GM23248 (cell line): ENCODE results near the gene TBC1D3B. TPM values are rescaled to one million over a fixed set of nuclear protein-coding genes. Genes with fewer than 3 reads are reported as not detected.
"Not testable (repeated sequence)": the region's sequence is repeated elsewhere in the genome, so short reads cannot be mapped to it uniquely, and the experiment has no call there.

Experiments
- DNase-seq: peaks from one replicate; pipeline ENCODE4 v3.0.0-alpha.2; 2015
- H2AFZ ChIP-seq: fragments of 200-600 bp; sonication (generic); 2 replicates; pipeline ENCODE4 v1.6.1; 2016; ENCODE audit warnings: antibody characterized with exemption
- H3F3A ChIP-seq: fragments of 200-600 bp; sonication (generic); 2 replicates; pipeline ENCODE4 v1.6.1; 2016; ENCODE audit warnings: mild to moderate bottlenecking, antibody characterized with exemption, mixed run types; ENCODE audit not compliant: insufficient read depth
- H3K27ac ChIP-seq: fragments of 200-600 bp; sonication (generic); 2 replicates; pipeline ENCODE4 v1.5.1; 2016; ENCODE audit warnings: mild to moderate bottlenecking
- H3K27me3 ChIP-seq: fragments of 200-600 bp; sonication (generic); replicated peaks from 2 replicates; pipeline ENCODE4 v1.6.1; 2016; ENCODE audit warnings: mild to moderate bottlenecking; ENCODE audit not compliant: insufficient read depth
- H3K36me3 ChIP-seq: fragments of 200-600 bp; sonication (generic); 2 replicates; pipeline ENCODE4 v1.6.1; 2016; ENCODE audit warnings: low read depth, mild to moderate bottlenecking
- H3K4me1 ChIP-seq: fragments of 200-600 bp; sonication (generic); 2 replicates; pipeline ENCODE4 v1.6.1; 2016; ENCODE audit warnings: mild to moderate bottlenecking; ENCODE audit not compliant: insufficient read depth
- H3K4me2 ChIP-seq: fragments of 200-600 bp; sonication (generic); one replicate; pipeline ENCODE4 v1.6.1; 2016; ENCODE audit warnings: mild to moderate bottlenecking; ENCODE audit not compliant: unreplicated experiment
- H3K4me3 ChIP-seq: fragments of 200-600 bp; sonication (generic); 2 replicates; pipeline ENCODE4 v1.5.1; 2016; ENCODE audit warnings: mild to moderate bottlenecking
- H3K79me2 ChIP-seq: fragments of 200-600 bp; sonication (generic); 2 replicates; pipeline ENCODE4 v1.6.1; 2016; ENCODE audit warnings: mild to moderate bottlenecking; ENCODE audit not compliant: insufficient read depth
- H3K9ac ChIP-seq: fragments of 200-600 bp; sonication (generic); 2 replicates; pipeline ENCODE4 v1.6.1; 2016; ENCODE audit warnings: mild to moderate bottlenecking
- H3K9me2 ChIP-seq: fragments of 200-600 bp; sonication (generic); 2 replicates; pipeline ENCODE4 v1.6.1; 2016; ENCODE audit warnings: mixed run types, mild to moderate bottlenecking, moderate library complexity; ENCODE audit not compliant: insufficient read depth
- H3K9me3 ChIP-seq: fragments of 200-600 bp; sonication (generic); one replicate; pipeline ENCODE4 v1.6.1; 2017; ENCODE audit warnings: low read depth
- H4K20me1 ChIP-seq: fragments of 200-600 bp; sonication (generic); 2 replicates; pipeline ENCODE4 v1.6.0; 2016; ENCODE audit not compliant: insufficient read depth
- EZH2 ChIP-seq: fragments of 200-600 bp; sonication (generic); IDR thresholded peaks from 2 replicates; pipeline ENCODE4 v1.6.1; 2018; ENCODE audit warnings: antibody characterized with exemption, mild to moderate bottlenecking; ENCODE audit not compliant: insufficient read depth, poor library complexity, severe bottlenecking
- EZH2phosphoT487 ChIP-seq: fragments of 200-600 bp; sonication (generic); IDR thresholded peaks from 2 replicates; pipeline ENCODE4 v1.6.1; 2018; ENCODE audit warnings: antibody characterized with exemption, moderate library complexity, mild to moderate bottlenecking, low read depth; ENCODE audit not compliant: insufficient read depth
- WGBS, 2 experiments: methylation state at CpG; one replicate each; pipeline ENCODE4 v1.1.6; 2015 to 2017; ENCODE audit warnings: low lambda C conversion rate in 2 of 2, low coverage in 1 of 2; ENCODE audit errors: missing lambda C conversion rate in 2 of 2; 5-methylcytosine and 5-hydroxymethylcytosine counted together
- in situ Hi-C: fragments of 300-500 bp; cut with MboI; formaldehyde crosslinking; loops from 2 replicates; pipeline ENCODE4 v1.15.0; 2020
- polyA plus RNA-seq: library from polyadenylated mRNA; unstranded; fragments of >200 nt; fragmentation: Nextera tagmentation; extraction: Ambion mirVana; gene quantifications from 2 replicates; pipeline ENCODE4 v1.2.1, GENCODE V29; 2016
- total RNA-seq: library from RNA; depleted of rRNA; stranded (reverse); fragments of >200 nt; shearing (Covaris generic); gene quantifications from 2 replicates; pipeline ENCODE4 v1.2.3, GENCODE V29; 2014

TBC1D3B gene
- total and polyA plus RNA-seq, 2 experiments from 2014 or later, result 0.64 TPM; not detected in 1

DNA sequence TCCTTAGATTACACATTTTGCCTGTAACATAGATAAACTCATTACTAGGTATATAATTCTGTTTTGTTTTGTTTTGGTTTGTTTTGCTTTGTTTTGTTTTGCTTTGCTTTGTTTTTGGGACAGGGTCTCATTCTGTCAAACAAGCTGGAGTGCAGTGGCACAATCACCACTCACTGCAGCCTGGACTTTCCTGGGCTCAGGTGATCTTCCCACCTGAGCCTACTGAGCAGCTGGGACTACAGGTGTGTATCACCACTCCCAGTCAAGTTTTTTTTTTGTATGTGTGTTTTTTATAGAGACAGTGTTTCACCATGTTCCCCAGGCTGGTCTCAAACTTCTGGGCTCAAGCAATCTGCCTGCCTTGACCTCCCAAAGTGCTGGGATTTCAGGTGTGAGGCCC, 33.1 kb upstream of the TBC1D3B start:
- no peak overlapping the region for H3K4me3 ChIP-seq
- H3K9ac ChIP-seq, result no peak overlapping the region
- H2AFZ ChIP-seq, result no peak overlapping the region
- no peaks in the 10 kb centered on the region for H3K79me2 ChIP-seq
- in situ Hi-C loops, result no loop called here
- H3K27me3 ChIP-seq, result peaks cover 13% of the 10 kb centered on the region
- no peak overlapping the region for H3K4me2 ChIP-seq
- no peaks in the 10 kb centered on the region for H3K4me1 ChIP-seq
- no peaks in the 10 kb centered on the region for H3F3A ChIP-seq
- no peak overlapping the region for H3K27ac ChIP-seq
- no peaks in the 10 kb centered on the region for H3K36me3 ChIP-seq
- H3K9me2 ChIP-seq, result no peaks in the 10 kb centered on the region
- H4K20me1 ChIP-seq, result no peaks in the 10 kb centered on the region
- no peak for DNase-seq
- no peak for TF ChIP-seq EZH2
- TF ChIP-seq EZH2phosphoT487, result no peak
- no peaks in the 10 kb centered on the region for H3K9me3 ChIP-seq

GRCh38 chr17:36207383-36207782, 30.9 kb upstream of the TBC1D3B start:
- H3F3A ChIP-seq, H3K27me3 ChIP-seq, in situ Hi-C loops, H3K4me3 ChIP-seq, H3K27ac ChIP-seq, H3K4me1 ChIP-seq, H3K9me2 ChIP-seq, H4K20me1 ChIP-seq, DNase-seq, H3K9ac ChIP-seq, H3K9me3 ChIP-seq, H3K79me2 ChIP-seq, H2AFZ ChIP-seq, H3K4me2 ChIP-seq, H3K36me3 ChIP-seq: not testable (repeated sequence)
- WGBS, 2 experiments, result 40 to 41% methylated on average over 5 to 6 of the region's 6 CpGs

DNA sequence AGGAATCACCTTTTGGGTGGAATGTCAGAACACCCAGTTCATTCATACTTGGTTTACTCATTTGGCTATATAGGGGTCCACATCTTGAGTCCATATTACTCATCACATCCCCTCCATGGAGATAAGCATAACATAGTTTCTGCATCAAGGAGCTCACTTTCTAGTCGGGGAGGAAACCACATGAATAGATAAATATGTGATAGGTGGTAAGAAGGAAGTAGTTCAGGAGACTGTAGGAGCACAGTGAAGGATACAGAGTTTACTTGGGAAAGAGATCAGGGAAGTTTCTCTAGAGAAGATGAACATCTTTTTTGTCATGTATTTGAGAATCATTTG, 30.0 kb upstream of the TBC1D3B start:
- in situ Hi-C loops, H3K4me2 ChIP-seq: not testable (repeated sequence)

DNA sequence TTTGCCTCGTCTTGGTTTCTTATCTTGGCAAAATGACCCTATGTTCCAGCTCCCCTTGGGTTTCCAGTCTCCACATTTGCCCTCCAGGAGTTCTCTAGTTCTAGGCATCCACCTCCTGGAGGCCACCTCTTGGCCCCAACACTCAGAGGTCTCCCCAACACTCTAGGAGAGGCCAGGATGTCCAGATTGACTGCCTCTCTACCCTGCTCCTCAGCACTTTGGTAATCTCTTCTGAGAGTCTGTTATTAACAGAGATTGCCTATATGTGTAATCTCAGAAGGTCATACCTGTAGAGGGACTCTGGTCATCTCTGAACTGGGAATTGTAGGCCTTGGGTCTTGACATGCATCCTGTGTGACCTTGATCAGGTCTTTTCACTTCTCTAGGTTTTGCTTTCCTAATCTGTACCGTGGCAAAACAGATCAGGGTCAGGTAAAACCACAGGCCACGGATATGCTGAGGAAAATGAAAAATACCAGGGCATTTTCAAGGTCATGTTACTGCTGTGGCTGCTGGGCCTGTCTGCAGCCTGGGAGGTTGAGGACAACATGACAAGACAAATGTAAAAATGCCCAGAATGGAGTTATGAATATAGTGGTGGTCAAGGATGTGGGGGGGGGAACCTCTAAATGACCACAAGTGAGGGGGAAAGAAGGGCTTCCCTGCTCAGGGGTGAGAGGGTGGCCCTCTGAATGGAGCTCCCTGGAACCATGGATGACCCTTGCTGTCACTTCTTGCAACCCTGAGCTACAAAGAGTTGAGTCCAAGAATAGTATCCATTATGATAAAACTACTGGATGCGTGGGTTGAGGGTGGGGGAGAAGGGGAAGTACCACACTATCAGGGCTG, 29.4 kb upstream of the TBC1D3B start:
- Histone ChIP-seq H3F3A (no peaks in the 10 kb centered on the region), H3K4me1 (no peaks in the 10 kb centered on the region), H3K27ac (no peak overlapping the region), H3K9me3 (no peaks in the 10 kb centered on the region), H3K9me2 (no peaks in the 10 kb centered on the region), H4K20me1 (no peaks in the 10 kb centered on the region), H3K27me3 (0 out of 2 replicates have a peak, but pooled peaks cover 4% of the 10 kb centered on the region), H3K79me2 (no peaks in the 10 kb centered on the region), H3K4me2 (no peak overlapping the region), H3K36me3 (no peaks in the 10 kb centered on the region), H2AFZ (no peak overlapping the region), H3K4me3 (no peak overlapping the region), H3K9ac (no peak overlapping the region)
- TF ChIP-seq EZH2phosphoT487 (no peak), EZH2 (no peak)
- no peak for DNase-seq
- in situ Hi-C loops, result no loop called here
- WGBS, 2 experiments, result 40% methylated on average over 4 of the region's 4 CpGs

More for the DNA sequence above, 30.0 kb upstream of the TBC1D3B start:
- H3K9me2 ChIP-seq, H3K27me3 ChIP-seq, DNase-seq, H3K4me1 ChIP-seq, H3K4me3 ChIP-seq, H3K79me2 ChIP-seq, H4K20me1 ChIP-seq, H3K9ac ChIP-seq, H2AFZ ChIP-seq, H3K36me3 ChIP-seq, H3K9me3 ChIP-seq, H3K27ac ChIP-seq, H3F3A ChIP-seq: not testable (repeated sequence)
- 30 to 36% methylated on average over 1 of the region's 1 CpG for WGBS, 2 experiments
